DMS53 (cell line): ENCODE measurements around the gene KRT222.

Experiments
- DNase-seq: peaks from one replicate; lab custom pipeline; 2025; lab: John Stamatoyannopoulos, UW

KRT222 gene

DNA sequence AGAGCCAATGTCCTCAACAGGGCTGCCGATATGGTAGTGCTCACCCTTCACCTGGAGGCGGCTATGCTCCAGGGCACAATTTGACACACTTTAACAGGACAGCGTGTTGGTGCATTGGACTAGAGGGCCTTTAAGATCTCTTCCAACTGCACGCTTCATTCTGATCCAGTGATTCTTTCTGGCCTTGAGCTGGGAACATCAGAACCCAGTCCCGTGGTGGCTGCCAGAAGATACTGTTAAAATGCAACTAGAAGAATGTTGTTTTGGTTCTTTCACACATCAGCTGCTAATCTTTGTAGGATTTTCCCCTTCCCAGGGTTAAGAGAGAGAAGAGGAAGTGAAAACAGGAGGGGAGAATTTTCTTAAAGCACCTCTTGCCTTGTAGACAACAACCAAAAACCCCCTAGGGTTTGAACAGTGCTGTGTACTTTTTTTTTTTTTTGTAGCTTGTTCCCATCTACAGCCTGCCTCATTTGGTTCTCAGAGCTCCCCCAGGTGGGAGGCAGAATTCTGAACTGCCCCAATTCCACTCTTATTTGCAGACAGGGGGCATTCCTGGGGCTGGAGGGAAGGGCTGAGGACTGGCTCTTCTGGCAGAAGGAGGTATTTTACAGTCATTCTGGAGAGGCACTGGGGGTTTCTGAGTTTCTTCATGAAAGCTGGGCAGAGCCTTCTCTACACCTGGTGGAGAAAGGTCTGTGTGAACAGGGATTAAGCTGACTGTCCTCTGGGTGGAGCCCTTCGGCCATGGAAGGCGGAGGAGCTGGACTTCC lies 49.7 kb downstream of the KRT222 start:
- peak; percentile 86 for DNase-seq

GRCh38 chr17:40614431-40615067 lies 50.4 kb downstream of the KRT222 start:
- no peak for DNase-seq

- DNase-seq: peak; percentile 49
Measured at GRCh38 chr17:40613467-40614154, 51.4 kb downstream of the KRT222 start.

GRCh38 chr17:40612599-40613244 lies 52.3 kb downstream of the KRT222 start:
- DNase-seq: peak; percentile 79

- no peak for DNase-seq
Measured at GRCh38 chr17:40611840-40612474, 53.0 kb downstream of the KRT222 start.

- DNase-seq: no peak
Measured at GRCh38 chr17:40610359-40610758, 54.6 kb downstream of the KRT222 start.

GRCh38 chr17:40608061-40608581 lies 56.9 kb downstream of the KRT222 start:
- DNase-seq: peak; percentile 9

DNA sequence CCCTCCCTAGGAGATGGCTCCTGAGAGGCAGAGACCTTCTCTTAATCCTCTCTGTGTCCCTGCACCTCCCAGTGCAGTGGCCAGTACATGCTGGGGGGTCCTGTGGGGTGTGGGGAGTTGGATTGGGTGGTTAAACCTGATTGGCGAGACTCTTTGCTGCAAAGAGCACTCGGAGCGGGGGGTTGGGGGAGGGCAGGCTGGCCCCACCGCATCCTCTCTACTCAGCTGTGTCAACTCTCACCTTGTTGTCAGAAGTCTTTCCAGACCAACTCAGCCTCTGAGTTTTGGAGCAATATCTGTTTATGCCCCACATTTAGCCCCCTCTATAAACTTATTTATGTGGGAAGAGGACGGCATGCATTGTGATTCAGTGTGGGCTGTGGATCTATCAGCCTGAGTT lies 57.3 kb downstream of the KRT222 start:
- no peak for DNase-seq

GRCh38 chr17:40606548-40607353 lies 58.2 kb downstream of the KRT222 start:
- no peak for DNase-seq

DNA sequence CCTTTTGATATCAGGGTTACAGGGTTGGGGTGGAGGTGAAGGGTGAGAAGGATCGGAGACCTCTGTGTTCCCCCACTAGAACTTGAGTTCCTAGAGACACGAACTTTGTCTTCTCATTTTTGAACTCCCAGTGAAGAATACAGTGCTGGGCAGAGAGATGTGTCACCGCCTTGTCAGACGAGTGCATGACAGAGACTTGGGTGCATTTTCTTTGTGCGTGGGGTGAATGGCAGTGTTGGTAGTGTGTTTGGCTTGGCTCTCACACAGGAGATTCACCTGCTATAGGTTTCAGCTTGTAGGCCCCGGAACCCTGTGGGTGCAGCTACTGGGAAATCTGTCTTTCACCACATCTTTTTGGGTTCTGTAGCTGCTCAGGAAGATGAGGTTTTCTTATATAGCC lies 59.7 kb downstream of the KRT222 start:
- no peak for DNase-seq
